ENCODE results near the gene ATP2B1.

ATP2B1 gene

DNA sequence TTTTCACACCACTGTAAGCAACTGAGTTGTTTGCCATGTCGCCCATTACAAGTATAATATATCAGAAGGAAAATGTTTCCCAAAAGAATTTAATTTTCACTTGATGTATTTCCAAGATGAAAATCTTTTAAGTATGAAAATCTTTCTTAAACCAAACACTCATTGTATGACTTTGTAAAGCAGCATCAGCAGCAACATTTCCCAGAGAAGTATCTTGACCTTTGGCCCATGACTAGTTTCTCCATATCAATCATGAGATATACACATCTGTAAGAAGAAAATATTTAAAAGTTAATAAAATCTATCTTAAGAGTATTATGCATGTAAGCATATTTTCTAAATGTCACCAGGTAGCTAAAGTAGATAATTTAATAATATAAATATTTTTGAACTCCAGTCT lies 52.8 kb downstream of the ATP2B1 start:
- DNase-seq (ENCODE audit: low read depth): no peak
- no peak overlapping the region for H3K4me3 ChIP-seq (ENCODE audit: control insufficient read depth, low read depth, low read length)
- TF ChIP-seq, protein P1, sequence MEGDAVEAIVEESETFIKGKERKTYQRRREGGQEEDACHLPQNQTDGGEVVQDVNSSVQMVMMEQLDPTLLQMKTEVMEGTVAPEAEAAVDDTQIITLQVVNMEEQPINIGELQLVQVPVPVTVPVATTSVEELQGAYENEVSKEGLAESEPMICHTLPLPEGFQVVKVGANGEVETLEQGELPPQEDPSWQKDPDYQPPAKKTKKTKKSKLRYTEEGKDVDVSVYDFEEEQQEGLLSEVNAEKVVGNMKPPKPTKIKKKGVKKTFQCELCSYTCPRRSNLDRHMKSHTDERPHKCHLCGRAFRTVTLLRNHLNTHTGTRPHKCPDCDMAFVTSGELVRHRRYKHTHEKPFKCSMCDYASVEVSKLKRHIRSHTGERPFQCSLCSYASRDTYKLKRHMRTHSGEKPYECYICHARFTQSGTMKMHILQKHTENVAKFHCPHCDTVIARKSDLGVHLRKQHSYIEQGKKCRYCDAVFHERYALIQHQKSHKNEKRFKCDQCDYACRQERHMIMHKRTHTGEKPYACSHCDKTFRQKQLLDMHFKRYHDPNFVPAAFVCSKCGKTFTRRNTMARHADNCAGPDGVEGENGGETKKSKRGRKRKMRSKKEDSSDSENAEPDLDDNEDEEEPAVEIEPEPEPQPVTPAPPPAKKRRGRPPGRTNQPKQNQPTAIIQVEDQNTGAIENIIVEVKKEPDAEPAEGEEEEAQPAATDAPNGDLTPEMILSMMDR (IDR thresholded peaks at IDR 0.05; ENCODE audit: control insufficient read depth, insufficient read depth, low read depth, low read length, missing control alignments): no peak

DNA sequence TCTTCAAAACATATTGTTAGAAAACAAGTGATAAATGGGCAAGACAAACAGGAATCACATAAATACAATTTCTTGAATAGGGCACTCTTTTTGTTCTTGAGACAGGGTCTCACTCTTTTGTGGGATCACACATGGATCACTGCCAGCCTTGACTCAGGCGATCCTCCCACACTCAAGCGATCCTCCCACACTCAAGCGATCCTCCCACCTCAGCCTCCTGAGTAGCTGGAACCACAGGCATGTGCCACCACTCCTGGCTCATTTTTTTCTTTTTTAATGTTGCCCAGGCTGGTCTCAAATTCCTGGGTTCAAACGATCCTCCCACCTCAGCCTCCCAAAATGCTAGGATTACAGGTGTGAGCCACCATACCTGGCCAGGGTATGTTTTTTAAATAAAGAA lies 57.4 kb downstream of the ATP2B1 start:
- TF ChIP-seq, protein P1 (IDR thresholded peaks at IDR 0.05; ENCODE audit: control insufficient read depth, insufficient read depth, low read depth, low read length, missing control alignments): no peak
- H3K4me3 ChIP-seq (ENCODE audit: control insufficient read depth, low read depth, low read length): no peak overlapping the region
- no peak for DNase-seq (ENCODE audit: low read depth)

GRCh38 chr12:89650239-89650638 lies 58.4 kb downstream of the ATP2B1 start:
- no peak overlapping the region for H3K4me3 ChIP-seq (ENCODE audit: control insufficient read depth, low read depth, low read length)
- TF ChIP-seq, protein P1 (IDR thresholded peaks at IDR 0.05; ENCODE audit: control insufficient read depth, insufficient read depth, low read depth, low read length, missing control alignments): no peak
- no peak for DNase-seq (ENCODE audit: low read depth)

GRCh38 chr12:89649820-89650219 lies 58.8 kb downstream of the ATP2B1 start:
- TF ChIP-seq, protein P1 (IDR thresholded peaks at IDR 0.05; ENCODE audit: control insufficient read depth, insufficient read depth, low read depth, low read length, missing control alignments): no peak
- no peak for DNase-seq (ENCODE audit: low read depth)
- H3K4me3 ChIP-seq (ENCODE audit: control insufficient read depth, low read depth, low read length): no peak overlapping the region

- no peak for DNase-seq (ENCODE audit: low read depth)
- no peak overlapping the region for H3K4me3 ChIP-seq (ENCODE audit: control insufficient read depth, low read depth, low read length)
- TF ChIP-seq, protein P1 (IDR thresholded peaks at IDR 0.05; ENCODE audit: control insufficient read depth, insufficient read depth, low read depth, low read length, missing control alignments): no peak
These were observed 59.5 kb downstream of the ATP2B1 start for GRCh38 chr12:89649139-89649538.

GRCh38 chr12:89648211-89648930 lies 60.3 kb downstream of the ATP2B1 start:
- no peak for DNase-seq (ENCODE audit: low read depth)
- TF ChIP-seq, protein P1 (IDR thresholded peaks at IDR 0.05; ENCODE audit: control insufficient read depth, insufficient read depth, low read depth, low read length, missing control alignments): no peak
- no peak overlapping the region for H3K4me3 ChIP-seq (ENCODE audit: control insufficient read depth, low read depth, low read length)
